Dedifferentiated amniotic fluid mesenchymal stem cell (primary cell): ENCODE results near the gene STRN4.

Experiments used
- DNase-seq: peaks from one replicate; pipeline ENCODE4 v3.0.0-alpha.2; 2016; ENCODE audit errors: extremely low spot score

Gene STRN4

GRCh38 chr19:46674416-46675178 lies 71.7 kb downstream of the STRN4 start:
- no peak for DNase-seq

- DNase-seq: no peak
Observed at GRCh38 chr19:46670813-46671212, 75.4 kb downstream of the STRN4 start.
